ENCODE results near the gene C2orf42. TPM values are rescaled to one million over a fixed set of nuclear protein-coding genes. Genes with fewer than 3 reads are reported as not detected.

C2orf42 gene
- total RNA-seq, 3 donors from 2014 or later, result 18.7 to 30.0 (median 20.3) TPM

- TF ChIP-seq POLR2AphosphoS5 (IDR thresholded peaks at IDR 0.05) (no peak), POLR2A (IDR thresholded peaks at IDR 0.05) (no peak), CTCF (IDR thresholded peaks at IDR 0.05) (no peak)
- Histone ChIP-seq H3K4me3 (no peak overlapping the region), H3K9me3 (no peaks in the 10 kb centered on the region), H3K27ac (no peak overlapping the region), H3K27me3 (no peaks in the 10 kb centered on the region), H3K4me1 (peaks cover 0 to 2% of the 10 kb centered on the region in 2 donors), H3K36me3 (no peaks in the 10 kb centered on the region)
- no peak for DNase-seq (ENCODE audit: low spot score in 2 of 2)
- intact Hi-C loops (cut with DNase I; ENCODE audit: low total_unique reads), result no loop called here
These were observed 64.4 kb downstream of the C2orf42 start for GRCh38 chr2:70126413-70126812.

- intact Hi-C loops (cut with DNase I; ENCODE audit: low total_unique reads), result no loop called here
- Histone ChIP-seq H3K27ac (peak overlapping the region; percentile 95 to 99), H3K27me3 (no peaks in the 10 kb centered on the region), H3K4me3 (peak overlapping the region; percentile 53 to 82 (median 65)), H3K4me1 (no peaks in the 10 kb centered on the region), H3K9me3 (no peaks in the 10 kb centered on the region), H3K36me3 (no peaks in the 10 kb centered on the region)
- no peak for DNase-seq (ENCODE audit: low spot score in 2 of 2)
- TF ChIP-seq CTCF (IDR thresholded peaks at IDR 0.05) (no peak), POLR2AphosphoS5 (IDR thresholded peaks at IDR 0.05) (no peak)
These were observed 65.3 kb downstream of the C2orf42 start for GRCh38 chr2:70125498-70125898.

GRCh38 chr2:70124983-70125480 lies 65.8 kb downstream of the C2orf42 start:
- no peaks in the 10 kb centered on the region for H3K4me1 ChIP-seq
- peak overlapping the region; percentile 95 to 99 for H3K27ac ChIP-seq
- H3K4me3 ChIP-seq, result peak overlapping the region; percentile 53 to 82 (median 65)
- intact Hi-C loops (cut with DNase I; ENCODE audit: low total_unique reads), result no loop called here
- H3K9me3 ChIP-seq, result no peaks in the 10 kb centered on the region
- DNase-seq (ENCODE audit: low spot score in 2 of 2), result peak; percentile 59
- H3K36me3 ChIP-seq, result no peaks in the 10 kb centered on the region
- peak; percentile 51 to 56 (median 53) for TF ChIP-seq POLR2AphosphoS5 (IDR thresholded peaks at IDR 0.05)
- no peak for TF ChIP-seq CTCF (IDR thresholded peaks at IDR 0.05)
- no peaks in the 10 kb centered on the region for H3K27me3 ChIP-seq

- H3K9me3 ChIP-seq, result no peaks in the 10 kb centered on the region
- H3K27ac ChIP-seq, result peak overlapping the region; percentile 95 to 99
- H3K4me1 ChIP-seq, result no peaks in the 10 kb centered on the region
- H3K27me3 ChIP-seq, result no peaks in the 10 kb centered on the region
- no peak for TF ChIP-seq POLR2AphosphoS5 (IDR thresholded peaks at IDR 0.05)
- no peak for TF ChIP-seq POLR2A (IDR thresholded peaks at IDR 0.05)
- no peak for TF ChIP-seq CTCF (IDR thresholded peaks at IDR 0.05)
- peak overlapping the region; percentile 53 to 82 (median 65) for H3K4me3 ChIP-seq
- no peaks in the 10 kb centered on the region for H3K36me3 ChIP-seq
- intact Hi-C loops (cut with DNase I; ENCODE audit: low total_unique reads), result loop anchor here (1.0 kb wide), 1 partner anchor 33 kb away; no protein-coding TSS in a partner anchor
- no peak for DNase-seq (ENCODE audit: low spot score in 2 of 2)
These were observed 67.0 kb downstream of the C2orf42 start for GRCh38 chr2:70123829-70124116.

- no peaks in the 10 kb centered on the region for H3K9me3 ChIP-seq
- H3K4me3 ChIP-seq, result peak overlapping the region; percentile 53 to 82 (median 65)
- no peak for DNase-seq (ENCODE audit: low spot score in 2 of 2)
- peak overlapping the region; percentile 95 to 99 for H3K27ac ChIP-seq
- TF ChIP-seq POLR2A (IDR thresholded peaks at IDR 0.05), result no peak
- peak in 1 of 3 donors; percentile 12 for TF ChIP-seq CTCF (IDR thresholded peaks at IDR 0.05)
- H3K36me3 ChIP-seq, result no peaks in the 10 kb centered on the region
- H3K27me3 ChIP-seq, result no peaks in the 10 kb centered on the region
- no peaks in the 10 kb centered on the region for H3K4me1 ChIP-seq
- intact Hi-C loops (cut with DNase I; ENCODE audit: low total_unique reads), result loop anchor here (1.0 kb wide), 1 partner anchor 33 kb away; no protein-coding TSS in a partner anchor
These were observed 67.6 kb downstream of the C2orf42 start for GRCh38 chr2:70123051-70123828.
